ENCODE measurements around the gene BACE1-AS.

- TF ChIP-seq, protein P1, sequence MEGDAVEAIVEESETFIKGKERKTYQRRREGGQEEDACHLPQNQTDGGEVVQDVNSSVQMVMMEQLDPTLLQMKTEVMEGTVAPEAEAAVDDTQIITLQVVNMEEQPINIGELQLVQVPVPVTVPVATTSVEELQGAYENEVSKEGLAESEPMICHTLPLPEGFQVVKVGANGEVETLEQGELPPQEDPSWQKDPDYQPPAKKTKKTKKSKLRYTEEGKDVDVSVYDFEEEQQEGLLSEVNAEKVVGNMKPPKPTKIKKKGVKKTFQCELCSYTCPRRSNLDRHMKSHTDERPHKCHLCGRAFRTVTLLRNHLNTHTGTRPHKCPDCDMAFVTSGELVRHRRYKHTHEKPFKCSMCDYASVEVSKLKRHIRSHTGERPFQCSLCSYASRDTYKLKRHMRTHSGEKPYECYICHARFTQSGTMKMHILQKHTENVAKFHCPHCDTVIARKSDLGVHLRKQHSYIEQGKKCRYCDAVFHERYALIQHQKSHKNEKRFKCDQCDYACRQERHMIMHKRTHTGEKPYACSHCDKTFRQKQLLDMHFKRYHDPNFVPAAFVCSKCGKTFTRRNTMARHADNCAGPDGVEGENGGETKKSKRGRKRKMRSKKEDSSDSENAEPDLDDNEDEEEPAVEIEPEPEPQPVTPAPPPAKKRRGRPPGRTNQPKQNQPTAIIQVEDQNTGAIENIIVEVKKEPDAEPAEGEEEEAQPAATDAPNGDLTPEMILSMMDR (IDR thresholded peaks at IDR 0.05) = no peak
- TF ChIP-seq EZH2 (IDR thresholded peaks at IDR 0.05) = no peak
Measured at GRCh38 chr11:117328375-117329010, 37.3 kb downstream of the BACE1-AS start.

Measured in neural progenitor cell (in vitro differentiated cells).